ENCODE measurements around the gene SND1.

Gene SND1

GRCh38 chr7:127675721-127676120 lies 23.7 kb downstream of the SND1 start:
- H3K4me3 ChIP-seq (ENCODE audit: severe bottlenecking), result no peak overlapping the region
- no peak for DNase-seq (ENCODE audit: low spot score)
- peaks cover 5% of the 10 kb centered on the region for H3K9me3 ChIP-seq (ENCODE audit: severe bottlenecking)
- H3K4me1 ChIP-seq (ENCODE audit: insufficient read depth, poor library complexity, severe bottlenecking), result peaks cover 10% of the 10 kb centered on the region
- TF ChIP-seq CTCF (IDR thresholded peaks at IDR 0.05; ENCODE audit: poor library complexity, severe bottlenecking), result no peak
- no peak for ATAC-seq (ENCODE audit: low read depth)
- no peak overlapping the region for H3K27ac ChIP-seq (ENCODE audit: poor library complexity, severe bottlenecking)
- H3K27me3 ChIP-seq (ENCODE audit: insufficient read depth, poor library complexity, severe bottlenecking), result no peaks in the 10 kb centered on the region
- peaks cover 89% of the 10 kb centered on the region for H3K36me3 ChIP-seq (ENCODE audit: low read depth)

GRCh38 chr7:127677433-127678230 lies 25.6 kb downstream of the SND1 start:
- H3K27ac ChIP-seq (ENCODE audit: poor library complexity, severe bottlenecking), result no peak overlapping the region
- no peak for ATAC-seq (ENCODE audit: low read depth)
- no peak for DNase-seq (ENCODE audit: low spot score)
- H3K36me3 ChIP-seq (ENCODE audit: low read depth), result peaks cover 91% of the 10 kb centered on the region
- TF ChIP-seq CTCF (IDR thresholded peaks at IDR 0.05; ENCODE audit: poor library complexity, severe bottlenecking), result no peak
- peaks cover 10% of the 10 kb centered on the region for H3K4me1 ChIP-seq (ENCODE audit: insufficient read depth, poor library complexity, severe bottlenecking)
- no peaks in the 10 kb centered on the region for H3K27me3 ChIP-seq (ENCODE audit: insufficient read depth, poor library complexity, severe bottlenecking)
- H3K9me3 ChIP-seq (ENCODE audit: severe bottlenecking), result peaks cover 5% of the 10 kb centered on the region
- H3K4me3 ChIP-seq (ENCODE audit: severe bottlenecking), result no peak overlapping the region

GRCh38 chr7:127678337-127678736 lies 26.3 kb downstream of the SND1 start:
- peaks cover 5% of the 10 kb centered on the region for H3K9me3 ChIP-seq (ENCODE audit: severe bottlenecking)
- DNase-seq (ENCODE audit: low spot score) (no peak), ATAC-seq (ENCODE audit: low read depth) (no peak)
- no peaks in the 10 kb centered on the region for H3K27me3 ChIP-seq (ENCODE audit: insufficient read depth, poor library complexity, severe bottlenecking)
- H3K27ac ChIP-seq (ENCODE audit: poor library complexity, severe bottlenecking), result no peak overlapping the region
- TF ChIP-seq CTCF (IDR thresholded peaks at IDR 0.05; ENCODE audit: poor library complexity, severe bottlenecking), result no peak
- H3K36me3 ChIP-seq (ENCODE audit: low read depth), result peaks cover 91% of the 10 kb centered on the region
- no peak overlapping the region for H3K4me3 ChIP-seq (ENCODE audit: severe bottlenecking)
- peaks cover 10% of the 10 kb centered on the region for H3K4me1 ChIP-seq (ENCODE audit: insufficient read depth, poor library complexity, severe bottlenecking)

GRCh38 chr7:127678947-127679346 lies 27.0 kb downstream of the SND1 start:
- no peak for ATAC-seq (ENCODE audit: low read depth)
- no peaks in the 10 kb centered on the region for H3K27me3 ChIP-seq (ENCODE audit: insufficient read depth, poor library complexity, severe bottlenecking)
- no peak overlapping the region for H3K27ac ChIP-seq (ENCODE audit: poor library complexity, severe bottlenecking)
- no peak overlapping the region for H3K4me3 ChIP-seq (ENCODE audit: severe bottlenecking)
- peaks cover 5% of the 10 kb centered on the region for H3K9me3 ChIP-seq (ENCODE audit: severe bottlenecking)
- TF ChIP-seq CTCF (IDR thresholded peaks at IDR 0.05; ENCODE audit: poor library complexity, severe bottlenecking), result no peak
- peaks cover 5% of the 10 kb centered on the region for H3K4me1 ChIP-seq (ENCODE audit: insufficient read depth, poor library complexity, severe bottlenecking)
- DNase-seq (ENCODE audit: low spot score), result no peak
- peaks cover 88% of the 10 kb centered on the region for H3K36me3 ChIP-seq (ENCODE audit: low read depth)

GRCh38 chr7:127680983-127681382 lies 29.0 kb downstream of the SND1 start:
- Histone ChIP-seq H3K4me1 (ENCODE audit: insufficient read depth, poor library complexity, severe bottlenecking) (no peaks in the 10 kb centered on the region), H3K4me3 (ENCODE audit: severe bottlenecking) (no peak overlapping the region), H3K27me3 (ENCODE audit: insufficient read depth, poor library complexity, severe bottlenecking) (no peaks in the 10 kb centered on the region), H3K9me3 (ENCODE audit: severe bottlenecking) (peaks cover 5% of the 10 kb centered on the region), H3K27ac (ENCODE audit: poor library complexity, severe bottlenecking) (no peak overlapping the region), H3K36me3 (ENCODE audit: low read depth) (peaks cover 75% of the 10 kb centered on the region)
- ATAC-seq (ENCODE audit: low read depth), result no peak
- TF ChIP-seq CTCF (IDR thresholded peaks at IDR 0.05; ENCODE audit: poor library complexity, severe bottlenecking), result no peak
- no peak for DNase-seq (ENCODE audit: low spot score)
